Stimulated activated CD8-positive, alpha-beta memory T cell treated with anti-CD3 and anti-CD28 coated beads, Interleukin-12 subunit alpha, Interleukin-12 subunit beta, amount 100 ng/mL, for 24 hours (primary cell): Measurements from ENCODE around the gene SLC25A48.
"Not testable (repeated sequence)": the region's sequence is repeated elsewhere in the genome, so short reads cannot be mapped to it uniquely, and the experiment has no call there.

Experiments
- DNase-seq: peaks from one replicate; pipeline ENCODE4 v3.0.0-alpha.2; 2020; ENCODE audit errors: extremely low read depth

SLC25A48 gene

GRCh38 chr5:135857630-135858311 lies 23.3 kb downstream of the SLC25A48 start:
- no peak for DNase-seq

- not testable (repeated sequence) for DNase-seq
Observed at GRCh38 chr5:135859186-135859585, 24.7 kb downstream of the SLC25A48 start.

DNA sequence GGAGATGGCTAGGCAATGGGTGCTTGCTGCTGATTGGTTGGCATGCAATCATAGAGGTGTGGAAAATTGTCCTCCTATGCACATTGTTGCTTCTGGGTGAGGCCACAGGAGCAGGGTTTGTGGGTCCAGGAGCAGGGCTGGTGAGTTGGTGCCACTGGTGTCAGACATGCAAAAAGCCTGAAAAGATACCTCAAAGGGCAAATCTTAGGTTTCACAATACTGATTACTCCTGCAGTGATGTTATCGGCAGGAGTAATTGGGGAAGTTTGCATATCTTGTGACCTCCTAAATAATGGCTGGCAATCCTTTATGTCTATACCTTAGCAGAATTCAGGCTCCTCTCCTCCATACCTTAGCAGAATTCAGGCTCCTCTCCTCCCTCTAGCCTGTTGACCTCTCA lies 25.2 kb downstream of the SLC25A48 start:
- DNase-seq: no peak

GRCh38 chr5:135861641-135862040 lies 27.2 kb downstream of the SLC25A48 start:
- DNase-seq: no peak

GRCh38 chr5:135862086-135862485 lies 27.6 kb downstream of the SLC25A48 start:
- DNase-seq: no peak

GRCh38 chr5:135862744-135863143 lies 28.3 kb downstream of the SLC25A48 start:
- no peak for DNase-seq

DNA sequence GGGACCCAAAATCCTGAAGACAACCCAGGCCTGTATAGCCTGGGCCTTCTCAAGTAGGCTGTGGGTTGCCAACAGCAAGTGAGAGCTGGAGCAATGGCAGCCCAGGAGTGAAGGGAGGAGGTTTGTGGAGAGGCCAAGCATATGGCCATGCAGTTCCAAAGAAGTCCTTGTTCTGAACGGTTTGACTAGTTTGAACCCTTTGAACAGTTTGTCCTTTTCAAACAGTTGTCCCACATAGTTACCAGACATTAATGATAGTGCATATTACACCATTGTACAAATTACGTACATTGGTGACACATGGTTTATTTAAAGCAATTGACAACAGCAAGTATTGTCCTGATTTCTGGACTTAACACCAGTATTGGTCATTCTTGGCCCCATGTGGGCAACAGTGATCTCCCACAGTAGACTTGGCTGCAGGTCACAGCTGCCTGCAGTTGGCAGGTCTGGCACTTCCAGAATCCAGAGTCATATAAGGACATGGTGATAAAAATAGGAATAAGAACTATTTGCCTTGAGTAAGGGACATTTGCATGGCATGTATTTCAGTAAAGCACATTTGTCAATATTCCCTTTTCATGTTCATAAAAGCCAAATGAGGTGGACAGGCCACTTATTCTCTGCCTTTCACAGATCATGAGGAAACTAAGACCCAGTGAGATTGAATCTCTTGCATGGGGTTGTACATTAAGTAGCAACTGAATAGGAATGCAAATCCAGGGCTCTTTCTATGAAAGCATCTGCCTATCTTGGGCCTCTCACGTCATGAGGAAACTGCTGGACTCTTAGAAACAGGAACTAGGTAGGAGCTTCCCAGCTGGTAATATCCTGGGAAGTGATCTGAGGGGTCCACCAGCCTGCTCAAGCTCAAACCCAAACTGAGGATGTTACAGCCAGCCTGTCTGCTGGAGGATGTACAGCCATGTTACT lies 30.3 kb downstream of the SLC25A48 start:
- DNase-seq: no peak

- DNase-seq: no peak
Observed at GRCh38 chr5:135866016-135866415, 31.6 kb downstream of the SLC25A48 start.

DNA sequence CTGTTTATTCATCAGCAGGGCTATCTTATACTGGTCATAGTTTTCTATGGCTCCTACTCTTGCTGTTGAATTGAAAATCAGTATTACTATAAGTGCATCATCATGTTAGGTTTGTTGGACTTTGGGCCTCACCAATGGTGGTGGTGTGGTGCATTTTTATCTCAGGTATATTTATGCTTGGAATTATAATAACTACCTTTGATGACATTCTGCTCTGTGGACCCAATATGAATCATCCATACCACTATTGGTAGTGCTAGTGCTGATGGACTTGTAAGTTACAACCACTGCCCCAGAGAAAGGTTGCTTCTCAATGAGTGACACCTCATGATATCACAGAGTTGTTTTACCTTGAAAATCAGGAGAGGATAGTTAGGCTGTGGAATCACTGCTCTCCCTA lies 33.1 kb downstream of the SLC25A48 start:
- no peak for DNase-seq

DNA sequence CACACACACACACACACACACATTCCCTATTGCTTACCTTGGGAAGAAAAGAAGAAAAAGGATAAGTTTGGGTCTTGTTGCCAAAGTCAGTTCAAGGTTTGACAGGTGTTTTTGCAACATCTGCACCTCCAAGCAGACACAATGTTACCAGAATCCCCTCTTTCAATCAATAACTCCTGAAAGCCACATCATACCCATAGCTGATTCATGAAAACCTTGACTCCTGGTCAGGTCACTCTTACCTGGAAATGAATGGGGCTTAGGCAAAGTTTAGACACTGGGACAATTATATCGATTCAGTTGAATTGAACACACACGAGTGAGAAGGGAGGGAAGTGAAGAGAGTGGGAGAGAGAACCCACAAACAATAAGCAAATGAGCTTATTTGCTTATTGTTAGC lies 34.2 kb downstream of the SLC25A48 start:
- no peak for DNase-seq

GRCh38 chr5:135869276-135869675 lies 34.8 kb downstream of the SLC25A48 start:
- no peak for DNase-seq

- no peak for DNase-seq
Observed at GRCh38 chr5:135869935-135870334, 35.5 kb downstream of the SLC25A48 start.

DNA sequence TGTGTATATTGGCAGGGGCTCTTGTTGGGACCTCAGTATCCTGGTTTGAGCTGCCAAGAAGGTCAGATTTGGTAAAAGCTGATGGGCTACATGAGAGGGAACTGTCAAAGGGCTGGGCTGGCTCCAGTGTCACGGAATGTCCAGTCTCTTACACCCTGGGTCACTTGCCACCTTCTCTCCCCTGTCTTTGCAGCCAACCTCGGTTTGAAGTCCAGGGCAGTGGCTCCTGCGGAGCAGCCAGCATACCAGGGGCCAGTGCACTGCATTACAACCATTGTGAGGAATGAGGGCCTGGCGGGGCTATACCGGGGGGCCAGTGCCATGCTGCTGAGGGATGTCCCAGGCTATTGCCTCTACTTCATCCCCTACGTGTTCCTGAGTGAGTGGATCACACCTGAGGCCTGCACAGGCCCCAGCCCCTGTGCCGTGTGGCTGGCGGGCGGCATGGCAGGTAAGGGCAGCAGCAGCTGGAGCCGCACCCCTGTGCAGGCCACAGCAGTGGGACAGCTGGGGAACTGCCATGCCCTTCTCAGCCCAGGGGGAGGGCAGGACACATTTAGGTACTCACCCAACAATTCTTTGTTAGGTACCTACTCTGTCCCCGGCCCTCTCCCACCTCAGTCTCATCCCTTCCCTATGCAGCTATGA lies 36.9 kb downstream of the SLC25A48 start:
- no peak for DNase-seq

GRCh38 chr5:135873831-135874230 lies 39.4 kb downstream of the SLC25A48 start:
- no peak for DNase-seq

GRCh38 chr5:135874461-135874860 lies 40.0 kb downstream of the SLC25A48 start:
- DNase-seq: no peak

- no peak for DNase-seq
Observed at GRCh38 chr5:135875567-135875966, 41.1 kb downstream of the SLC25A48 start.

DNA sequence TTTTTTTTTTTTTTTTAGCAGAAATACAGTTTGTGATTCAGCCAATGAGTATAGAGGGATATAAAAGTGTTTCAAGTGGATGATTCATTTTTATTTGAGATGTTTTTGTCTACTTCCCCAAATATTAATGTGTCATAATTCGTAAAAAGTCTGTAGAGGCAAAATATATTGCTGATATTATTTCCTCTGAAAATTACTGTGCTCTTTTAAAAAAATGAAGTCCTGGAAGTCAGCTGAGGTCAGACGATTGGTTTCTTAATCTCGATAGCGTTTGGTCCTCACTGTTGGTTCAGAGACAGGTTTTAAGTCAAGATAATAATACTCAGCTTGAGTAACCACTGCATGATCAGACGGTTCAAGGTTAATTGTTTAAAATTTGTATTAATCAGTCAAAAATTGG lies 41.7 kb downstream of the SLC25A48 start:
- no peak for DNase-seq

DNA sequence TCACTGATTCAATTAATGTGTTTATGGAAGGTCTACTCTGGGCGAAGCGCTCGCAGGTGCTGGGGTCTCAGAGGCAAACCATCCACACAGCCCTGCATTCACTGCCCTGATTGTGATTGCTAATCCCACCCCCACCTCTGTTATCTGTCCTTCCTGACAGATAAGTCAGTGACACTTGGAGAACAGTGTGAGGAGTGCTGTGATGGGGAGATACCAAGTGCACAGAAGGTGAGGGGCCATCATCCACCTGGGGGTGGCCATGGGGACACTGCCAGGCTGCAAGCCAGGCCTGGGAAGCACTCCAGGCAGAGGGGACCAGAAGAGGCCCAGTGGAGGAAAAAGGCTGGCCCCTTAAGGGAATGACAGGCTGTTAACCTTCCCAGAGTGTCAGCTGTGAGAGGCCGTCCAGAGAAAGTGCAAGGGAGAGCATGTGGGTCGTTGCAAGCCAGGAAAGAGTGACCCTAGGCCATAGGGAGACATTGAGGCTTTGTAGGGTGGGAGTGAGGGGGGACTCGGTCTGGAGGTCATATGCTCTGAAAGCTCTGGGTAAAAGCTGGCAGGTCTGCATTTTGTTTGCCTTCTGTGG lies 43.2 kb downstream of the SLC25A48 start:
- no peak for DNase-seq

DNA sequence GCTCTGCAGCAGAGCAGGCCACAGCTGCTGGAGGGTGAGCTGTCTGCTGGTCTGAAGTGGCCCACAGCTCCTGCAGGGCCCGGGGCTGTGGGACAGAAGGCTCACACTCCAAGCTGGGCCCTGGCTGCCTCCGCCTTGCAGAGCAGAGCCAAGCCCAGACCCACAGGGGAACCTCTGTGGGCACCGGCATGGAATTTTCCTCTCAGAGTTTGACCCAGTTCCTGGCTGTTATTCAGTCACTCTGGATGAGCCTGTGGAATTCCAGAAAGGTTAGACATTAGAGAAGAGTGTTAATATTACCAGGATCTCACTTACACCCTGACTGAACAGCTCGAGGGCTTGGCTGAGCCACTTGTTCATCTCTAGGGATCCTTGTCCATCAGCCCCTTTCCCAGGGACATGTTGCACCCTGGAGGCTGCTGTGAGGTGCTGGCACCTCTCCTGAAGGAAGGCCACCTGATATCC lies 43.7 kb downstream of the SLC25A48 start:
- DNase-seq: no peak

DNA sequence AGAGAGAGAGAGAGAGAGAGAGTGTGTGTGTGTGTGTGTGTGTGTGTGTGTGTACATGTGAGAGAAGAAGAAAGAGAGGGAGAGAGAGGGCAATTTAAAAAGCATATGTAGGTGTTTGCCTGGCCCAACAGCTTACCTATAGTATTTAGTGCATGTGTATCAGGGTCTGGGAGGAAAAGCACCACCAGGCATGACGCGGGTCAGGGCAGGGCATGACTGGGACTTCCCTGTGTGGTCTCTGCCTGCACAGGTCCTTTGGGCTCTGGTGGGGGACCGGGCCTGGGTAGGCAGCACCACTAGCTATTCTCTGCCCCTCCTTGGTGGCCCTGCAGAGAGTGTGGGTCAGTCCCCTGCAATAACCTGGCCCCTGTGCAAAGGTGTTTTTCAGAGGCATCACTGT lies 45.1 kb downstream of the SLC25A48 start:
- no peak for DNase-seq

DNA sequence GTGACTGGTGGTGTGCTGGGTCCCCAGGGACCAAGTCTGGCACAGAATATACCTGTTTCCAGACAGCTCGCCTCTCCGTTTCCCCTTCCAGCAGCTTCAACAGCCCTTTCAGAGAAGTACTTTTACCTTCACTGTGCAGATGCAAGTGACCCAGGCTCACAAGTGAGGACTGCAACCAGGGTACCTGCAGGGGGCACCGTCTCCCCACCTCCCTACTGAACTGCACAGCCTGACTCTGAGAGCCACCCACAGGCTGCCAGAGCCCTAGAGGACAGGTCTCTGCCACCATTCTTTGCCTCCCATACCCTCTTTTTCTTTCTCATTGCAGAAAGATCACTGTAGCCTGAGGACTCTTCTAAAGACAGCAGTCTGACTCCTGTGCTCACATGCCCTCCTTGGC lies 45.8 kb downstream of the SLC25A48 start:
- DNase-seq: no peak

DNA sequence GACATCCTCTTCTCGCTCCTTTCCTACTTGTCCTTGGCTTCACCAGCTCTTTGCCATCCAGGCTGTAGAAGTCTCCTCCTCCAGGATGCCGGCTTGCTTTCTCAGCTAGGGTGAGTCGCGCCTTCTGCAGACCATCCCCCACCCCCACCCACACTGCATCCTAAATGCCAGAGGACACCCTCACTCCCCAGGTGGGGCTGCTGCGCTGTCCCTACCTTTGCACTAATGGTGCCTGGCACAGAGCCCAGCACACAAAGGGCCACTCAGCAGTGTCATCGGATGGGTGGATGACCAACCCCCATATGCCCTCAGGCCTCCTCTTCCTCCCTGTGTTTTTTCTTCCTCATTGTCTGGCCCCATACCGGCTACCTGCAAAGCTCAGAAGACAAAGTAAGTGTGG lies 46.3 kb downstream of the SLC25A48 start:
- no peak for DNase-seq
